ENCODE measurements around the gene MGARP.

The MGARP gene

GRCh38 chr4:139243448-139244365, 36.3 kb downstream of the MGARP start:
- DNase-seq (ENCODE audit: low read depth in 2 of 2) = no peak

- DNase-seq (ENCODE audit: low read depth in 2 of 2) = no peak
Observed at GRCh38 chr4:139242511-139243051, 37.4 kb downstream of the MGARP start.

- no peak for DNase-seq (ENCODE audit: low read depth in 2 of 2)
Observed at GRCh38 chr4:139241784-139242151, 38.3 kb downstream of the MGARP start.

- DNase-seq (ENCODE audit: low read depth in 2 of 2) = no peak
Observed at GRCh38 chr4:139241086-139241783, 38.8 kb downstream of the MGARP start.

- no peak for DNase-seq (ENCODE audit: low read depth in 2 of 2)
Observed at GRCh38 chr4:139239127-139239772, 40.8 kb downstream of the MGARP start.

- DNase-seq (ENCODE audit: low read depth in 2 of 2) = no peak
Observed at GRCh38 chr4:139234253-139234652, 45.8 kb downstream of the MGARP start.

GRCh38 chr4:139229534-139230039, 50.4 kb downstream of the MGARP start:
- no peak for DNase-seq (ENCODE audit: low read depth in 2 of 2)

- DNase-seq (ENCODE audit: low read depth in 2 of 2) = no peak
Observed at GRCh38 chr4:139227729-139228404, 52.2 kb downstream of the MGARP start.

GRCh38 chr4:139223682-139224317, 56.2 kb downstream of the MGARP start:
- no peak for DNase-seq (ENCODE audit: low read depth in 2 of 2)

- no peak for DNase-seq (ENCODE audit: low read depth in 2 of 2)
Observed at GRCh38 chr4:139222215-139222614, 57.8 kb downstream of the MGARP start.

- no peak for DNase-seq (ENCODE audit: low read depth in 2 of 2)
Observed at GRCh38 chr4:139221687-139222086, 58.3 kb downstream of the MGARP start.

- no peak for DNase-seq (ENCODE audit: low read depth in 2 of 2)
Observed at GRCh38 chr4:139219450-139220055, 60.5 kb downstream of the MGARP start.
